ENCODE results near the gene ZNRF3. TPM values are rescaled to one million over a fixed set of nuclear protein-coding genes. Genes with fewer than 3 reads are reported as not detected.
A peak's percentile ranks its signal among the peaks of the same experiment; 100 is the strongest.

Gene ZNRF3
- total RNA-seq, 2 donors from 2014 or later = 6.2 to 7.0 TPM

DNA sequence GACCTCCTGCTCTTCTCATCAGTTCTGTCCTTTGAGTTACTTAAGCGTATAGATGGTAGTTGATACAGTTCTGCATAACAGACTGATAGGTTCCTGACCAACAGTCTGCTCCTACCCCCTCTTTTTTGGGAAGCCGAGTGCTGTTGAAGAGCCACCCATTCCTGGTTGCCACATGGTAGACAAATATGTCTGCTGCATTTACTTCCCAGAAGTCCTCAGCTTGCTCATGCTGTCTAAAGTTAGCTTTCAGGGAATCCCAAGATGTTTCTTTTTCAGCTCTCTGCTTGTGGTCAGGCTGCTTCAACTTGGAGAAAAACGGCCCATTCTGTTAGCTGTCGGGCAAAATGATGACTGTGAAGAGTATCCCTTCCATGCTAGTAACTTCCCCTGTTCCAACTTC lies 129.6 kb downstream of the ZNRF3 start:
- no peak for ATAC-seq
- intact Hi-C loops (cut with DNase I, micrococcal nuclease) = no loop called here
- no peak for DNase-seq

DNA sequence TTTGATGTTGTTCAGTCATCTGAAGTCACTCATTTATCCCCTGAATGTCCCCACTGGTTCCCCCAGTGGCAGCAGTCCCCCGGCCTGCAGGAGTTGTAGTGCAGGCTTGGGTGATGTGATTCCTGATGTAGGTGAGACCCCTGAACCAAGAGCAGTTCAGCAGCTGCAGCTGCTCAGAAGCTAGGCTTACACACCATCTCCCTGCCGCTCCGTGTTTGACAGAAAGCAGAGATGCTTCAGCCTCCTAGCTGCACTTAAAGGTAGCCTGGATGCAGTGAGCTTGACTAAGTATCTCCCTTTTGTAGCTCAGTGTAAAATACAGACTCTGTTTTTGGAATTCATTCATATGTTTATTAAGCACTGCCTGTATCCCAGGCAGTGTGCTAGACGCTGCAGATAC lies 130.9 kb downstream of the ZNRF3 start:
- intact Hi-C loops (cut with DNase I, micrococcal nuclease) = no loop called here
- no peak for DNase-seq
- no peak for ATAC-seq

DNA sequence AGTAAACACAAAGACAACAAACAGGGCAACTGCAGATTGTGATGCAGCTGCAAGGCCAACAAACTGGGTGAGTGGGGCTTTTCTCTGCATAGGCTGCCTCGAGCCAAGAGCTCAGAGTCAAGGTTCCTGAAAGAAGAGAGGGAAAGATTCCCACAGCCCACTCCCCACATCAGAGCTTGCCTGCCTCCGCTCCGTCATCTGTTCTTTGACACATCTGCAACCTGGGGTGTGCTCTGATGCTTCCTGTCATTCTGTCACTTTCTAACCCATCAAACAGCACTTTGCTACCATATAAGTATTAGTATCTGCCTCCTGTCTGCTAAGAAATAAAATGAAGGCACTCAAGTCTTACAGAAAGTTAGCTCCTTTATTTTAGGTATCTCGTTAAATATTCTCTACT lies 131.4 kb downstream of the ZNRF3 start:
- DNase-seq = no peak
- no peak for ATAC-seq
- intact Hi-C loops (cut with DNase I, micrococcal nuclease) = no loop called here

DNA sequence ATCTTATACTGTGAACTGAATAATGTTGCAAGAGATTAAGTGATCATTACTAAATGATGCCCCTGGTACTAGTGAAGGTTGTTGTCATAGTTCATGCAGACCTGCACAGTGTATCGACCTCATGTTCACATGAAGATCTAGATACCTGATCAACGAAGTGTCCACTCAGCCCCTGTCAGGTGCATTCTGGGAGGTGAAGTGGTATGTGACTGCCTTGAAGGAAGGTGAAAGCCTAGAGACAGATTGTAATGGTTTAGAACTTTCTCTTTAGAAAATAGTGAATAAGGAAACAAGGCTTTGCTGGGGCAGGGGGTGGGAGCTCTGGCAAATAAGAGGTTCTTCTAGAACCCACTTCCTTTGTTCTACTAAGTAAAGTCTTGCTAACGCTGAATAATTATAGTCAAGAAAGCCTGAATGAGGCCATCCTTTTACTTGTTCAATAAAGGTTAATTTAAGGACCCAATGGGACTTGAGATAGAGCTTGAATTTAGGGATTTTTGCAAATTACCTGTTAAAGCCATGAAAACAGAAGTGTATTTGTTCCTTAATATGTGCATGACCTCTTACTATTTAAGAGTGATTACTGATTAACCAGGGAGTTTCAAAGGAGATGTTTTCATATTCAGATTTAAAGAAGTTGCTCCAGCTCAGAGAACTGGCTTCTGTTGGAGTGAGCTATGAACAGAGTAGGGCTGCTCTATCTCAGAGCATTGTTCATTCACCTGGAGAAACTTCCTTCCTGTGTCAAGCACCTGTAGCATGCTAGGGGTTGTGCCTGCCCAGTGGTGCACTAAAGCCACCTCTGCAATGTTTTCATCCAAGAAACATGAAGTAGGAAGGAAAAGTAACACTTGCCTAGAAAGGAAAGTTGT lies 132.9 kb downstream of the ZNRF3 start:
- DNase-seq (no peak), ATAC-seq (peak; percentile 52)
- intact Hi-C loops (cut with DNase I, micrococcal nuclease) = no loop called here

DNA sequence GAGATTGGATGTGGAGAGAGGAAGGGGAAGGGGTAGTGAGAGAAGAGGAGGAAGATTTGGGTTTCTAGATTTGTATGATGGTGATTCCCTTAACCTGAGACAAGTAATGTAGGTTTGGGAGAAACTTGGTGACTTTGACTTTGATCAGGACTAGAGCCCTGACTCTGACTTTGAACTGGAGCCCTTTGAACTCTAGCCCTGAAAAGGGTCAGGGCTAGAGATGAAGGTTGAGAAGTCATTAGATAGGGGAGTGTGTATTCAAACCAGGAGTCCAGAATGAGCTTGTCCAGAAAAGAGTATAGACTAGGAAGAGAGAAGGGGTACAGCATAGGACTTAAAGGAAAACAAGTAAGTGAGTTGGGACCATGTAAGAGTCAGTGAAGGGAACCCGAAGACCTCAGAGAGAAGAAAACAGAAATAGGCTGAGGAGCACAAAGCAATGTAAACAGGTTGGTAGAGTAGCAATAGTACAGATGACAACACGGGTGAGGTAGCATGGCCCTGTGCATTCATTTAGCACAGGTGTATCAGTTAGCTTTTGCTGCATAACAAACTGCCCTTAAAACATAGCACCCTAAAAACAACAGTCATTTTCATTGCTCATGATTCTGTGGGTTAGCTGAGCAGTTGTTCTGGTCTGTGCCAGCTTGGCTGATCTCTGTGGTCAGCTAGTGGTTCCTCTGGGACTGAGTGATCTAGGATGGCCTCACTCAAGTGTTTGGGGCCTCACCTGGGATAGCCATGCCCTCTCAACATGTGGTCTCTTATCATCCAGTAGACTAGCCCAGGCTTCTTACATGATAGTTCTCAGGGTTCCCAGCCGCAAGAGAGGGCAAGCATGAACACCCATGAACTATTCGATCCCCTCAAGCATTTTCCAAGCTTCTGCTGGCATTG lies 135.2 kb downstream of the ZNRF3 start:
- intact Hi-C loops (cut with DNase I, micrococcal nuclease) = no loop called here
- DNase-seq = no peak
- ATAC-seq = no peak

DNA sequence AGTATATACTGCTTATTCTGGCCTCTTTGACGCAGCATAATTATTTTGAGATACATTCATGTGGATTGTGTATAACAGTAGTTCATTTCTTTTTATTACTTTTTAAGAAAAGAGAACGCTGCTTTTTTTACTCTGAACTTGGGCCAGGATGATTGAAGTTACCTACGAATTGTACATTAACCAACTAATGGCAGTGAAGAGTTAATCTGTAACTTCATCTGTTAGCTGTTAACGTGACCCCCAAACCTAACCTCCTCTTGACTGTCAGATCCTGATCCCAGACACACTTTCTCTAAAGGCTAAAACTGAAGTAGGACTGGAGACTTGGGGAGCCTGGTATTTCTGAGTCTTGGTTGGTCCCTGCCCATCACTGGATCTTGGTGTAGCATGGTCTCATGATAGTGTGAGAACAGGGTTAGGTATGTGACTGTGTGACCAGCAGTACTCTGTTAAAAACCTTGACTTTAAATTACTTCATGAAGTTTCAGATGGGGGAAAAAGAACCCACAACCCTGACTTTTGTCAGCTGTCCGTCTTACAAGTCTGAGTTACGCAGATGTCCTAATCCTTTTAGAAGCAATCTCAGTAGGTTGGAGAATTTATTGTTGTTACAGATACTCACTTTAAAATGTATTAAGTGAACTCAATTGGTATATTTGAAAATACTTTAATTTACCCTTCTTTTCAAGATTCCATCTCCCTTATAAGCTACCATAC lies 138.9 kb downstream of the ZNRF3 start:
- ATAC-seq (peak; percentile 70), DNase-seq (no peak)
- intact Hi-C loops (cut with DNase I, micrococcal nuclease) = no loop called here

DNA sequence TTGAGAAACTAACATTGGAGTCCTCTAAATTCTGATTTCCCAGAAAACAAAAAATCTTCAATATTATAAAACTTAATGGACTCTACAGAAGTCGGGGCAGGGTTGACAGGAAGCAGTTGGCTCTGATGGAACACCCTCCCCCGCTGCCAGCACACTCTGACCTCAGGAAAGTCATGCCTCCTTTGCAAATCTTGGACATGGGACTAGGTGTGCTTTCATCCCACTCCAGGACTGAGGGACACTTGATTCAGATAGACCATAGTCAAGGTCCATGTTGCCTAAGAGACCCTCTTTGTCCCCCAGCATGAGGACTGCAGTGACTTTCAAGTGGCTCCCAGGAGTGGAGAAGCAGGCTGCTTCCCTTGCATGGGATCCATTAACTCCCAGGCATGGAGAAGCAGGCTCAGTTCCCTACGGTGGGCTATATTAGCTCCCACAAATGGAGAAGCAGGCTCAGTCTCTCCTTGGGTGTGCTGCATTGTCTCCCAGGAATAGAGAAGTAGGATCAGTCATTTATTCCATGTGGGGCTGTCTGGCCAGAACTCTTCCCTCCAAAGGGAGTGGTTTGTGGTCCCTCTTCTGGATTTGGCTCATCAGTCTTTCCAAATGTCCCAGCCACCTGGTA lies 139.9 kb downstream of the ZNRF3 start:
- peak; percentile 62 for ATAC-seq
- no peak for DNase-seq
- intact Hi-C loops (cut with DNase I, micrococcal nuclease) = no loop called here

DNA sequence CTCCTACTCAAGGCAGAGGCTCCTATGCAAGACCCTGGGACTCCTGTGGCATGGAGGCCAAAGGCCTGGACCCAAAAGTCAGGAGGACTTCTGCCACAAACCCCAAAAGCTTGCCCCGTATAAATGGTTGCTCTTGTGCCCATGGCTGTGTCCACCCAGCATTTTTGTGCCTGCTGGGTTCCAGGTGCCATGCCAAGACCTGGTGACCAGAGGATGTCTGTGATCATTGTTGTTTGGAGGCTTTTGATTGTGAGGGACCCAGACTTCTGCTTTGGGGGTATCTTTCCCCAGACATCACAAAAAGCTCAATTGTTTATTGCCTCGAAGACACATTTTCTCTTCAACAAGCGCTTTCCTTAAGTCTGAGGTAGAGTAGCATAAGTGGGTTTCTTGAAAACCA lies 143.2 kb downstream of the ZNRF3 start:
- intact Hi-C loops (cut with DNase I, micrococcal nuclease) = no loop called here
- DNase-seq (no peak), ATAC-seq (no peak)

DNA sequence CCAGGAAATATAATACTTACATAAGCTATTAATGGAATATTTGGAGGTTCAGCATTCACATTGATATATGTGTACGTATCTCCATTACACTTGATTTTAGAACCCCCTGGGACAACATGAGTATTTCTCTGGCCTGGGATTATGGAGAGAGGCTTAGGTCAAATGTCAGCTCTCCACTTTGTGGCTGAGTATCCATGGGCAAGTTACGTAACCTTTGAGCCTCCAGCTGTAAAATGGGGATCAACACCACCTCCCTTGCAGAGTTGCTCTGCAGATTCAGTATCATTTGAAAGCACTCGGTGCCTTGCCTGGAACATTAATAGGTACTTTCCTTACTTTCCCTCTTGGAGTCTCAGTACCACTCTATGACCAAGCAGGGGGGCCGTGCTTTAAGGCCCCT lies 145.1 kb downstream of the ZNRF3 start:
- ATAC-seq (no peak), DNase-seq (no peak)
- intact Hi-C loops (cut with DNase I, micrococcal nuclease) = no loop called here

DNA sequence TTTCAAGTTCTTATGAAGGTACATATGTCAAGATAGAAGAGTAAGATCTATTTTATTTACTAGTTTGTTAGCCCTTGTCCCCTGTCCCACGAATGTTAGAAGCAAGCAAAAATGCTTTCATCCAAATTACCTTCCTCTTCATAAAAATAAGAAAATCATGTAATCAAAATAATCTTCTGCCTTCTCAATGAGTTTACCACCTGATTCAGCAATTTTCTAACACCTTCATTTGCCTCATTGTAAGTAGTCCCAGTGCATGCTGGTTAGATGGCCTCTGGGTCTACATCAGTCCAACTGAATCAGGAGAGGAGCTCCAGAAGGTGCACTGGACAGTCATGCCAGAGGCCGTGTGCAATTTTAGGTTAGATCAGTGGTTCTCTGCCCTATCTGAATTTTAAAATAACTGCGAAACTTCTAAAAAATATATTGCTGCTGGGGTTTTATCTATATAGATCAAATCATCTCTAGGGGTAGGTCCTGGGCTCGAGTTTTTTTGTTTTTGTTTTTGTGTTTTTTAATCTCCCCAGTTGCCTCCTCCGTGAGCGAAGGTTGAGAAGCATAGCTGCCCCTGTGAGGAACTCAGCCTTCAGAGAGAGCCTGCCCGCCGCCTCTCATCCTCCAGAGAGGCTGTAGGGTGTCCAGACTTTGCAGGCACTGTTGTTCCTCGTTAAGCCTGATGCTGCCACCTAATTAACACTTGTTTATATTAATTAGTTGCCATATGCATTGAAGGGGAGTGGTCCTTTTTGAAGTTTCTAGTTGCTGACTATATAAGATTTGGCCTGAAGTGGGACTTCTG lies 146.0 kb downstream of the ZNRF3 start:
- ATAC-seq (no peak), DNase-seq (no peak)
- intact Hi-C loops (cut with DNase I, micrococcal nuclease) = no loop called here

DNA sequence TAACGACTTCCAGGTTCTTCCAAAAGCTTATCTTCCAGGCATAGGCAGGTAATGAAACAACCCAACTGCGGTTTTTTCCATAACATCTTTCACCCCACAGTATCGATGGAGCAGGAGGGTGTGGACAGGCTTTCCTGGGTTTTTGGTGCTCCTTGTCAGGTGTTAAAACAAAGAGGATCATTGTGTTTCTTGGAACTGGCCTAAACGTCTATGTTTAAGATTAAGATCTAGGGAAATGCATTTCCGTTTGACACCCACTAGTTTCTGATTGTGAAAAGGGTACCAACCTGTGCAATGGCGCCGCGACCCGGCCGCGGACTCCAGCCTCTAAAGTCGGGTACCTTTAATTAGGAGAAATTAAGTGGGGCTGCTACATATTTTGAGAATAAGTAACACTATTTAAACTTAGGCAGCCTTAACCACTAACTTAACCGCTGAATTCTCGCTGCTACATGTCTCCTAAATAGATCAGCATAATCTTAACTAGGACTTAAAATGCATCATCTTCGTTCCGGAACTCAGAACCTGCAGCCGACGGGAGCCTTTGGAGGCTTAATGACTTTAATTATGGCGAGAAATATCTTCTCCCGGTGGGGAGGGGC lies 146.7 kb downstream of the ZNRF3 start:
- intact Hi-C loops (cut with DNase I, micrococcal nuclease) = loop anchor here (10.0 kb wide), 2 partner anchors 75 to 175 kb away; no protein-coding TSS in a partner anchor
- ATAC-seq (peak; percentile 46), DNase-seq (peak in 1 of 2 donors; percentile 56)

DNA sequence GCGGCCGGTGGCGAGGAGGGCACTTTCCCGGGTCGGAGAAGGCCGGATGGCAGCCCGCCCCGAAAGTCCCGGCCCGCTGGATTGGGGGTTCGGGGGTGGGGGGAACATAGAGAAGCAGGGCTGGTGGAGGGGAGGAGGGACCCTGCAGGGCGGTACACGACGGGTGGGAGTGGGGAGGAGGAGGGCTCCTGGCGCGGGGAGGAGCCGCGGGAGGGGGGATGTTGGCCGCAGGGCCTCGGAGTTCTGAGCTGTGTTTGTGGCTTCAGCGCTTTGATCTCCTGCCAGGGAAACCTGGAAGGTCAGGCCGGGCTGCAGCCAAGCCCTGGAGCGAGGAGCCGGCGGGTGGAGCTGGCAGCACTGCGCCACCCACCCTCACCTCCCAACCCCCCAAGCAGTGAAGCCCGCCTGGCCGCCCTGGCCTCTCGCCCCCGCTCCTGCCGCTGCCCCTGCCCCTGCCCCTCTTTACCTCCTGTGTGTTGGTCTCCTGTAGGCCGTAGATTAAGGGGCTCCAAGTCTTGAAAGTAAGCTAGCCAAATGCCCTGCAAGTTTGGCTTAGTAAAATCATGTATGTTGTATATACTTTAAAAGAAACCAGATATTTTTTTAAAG lies 147.3 kb downstream of the ZNRF3 start:
- DNase-seq = peak; percentile 87 to 88
- intact Hi-C loops (cut with DNase I, micrococcal nuclease) = loop anchor here (10.0 kb wide), 2 partner anchors 76 to 176 kb away; no protein-coding TSS in a partner anchor
- peak; percentile 84 for ATAC-seq

DNA sequence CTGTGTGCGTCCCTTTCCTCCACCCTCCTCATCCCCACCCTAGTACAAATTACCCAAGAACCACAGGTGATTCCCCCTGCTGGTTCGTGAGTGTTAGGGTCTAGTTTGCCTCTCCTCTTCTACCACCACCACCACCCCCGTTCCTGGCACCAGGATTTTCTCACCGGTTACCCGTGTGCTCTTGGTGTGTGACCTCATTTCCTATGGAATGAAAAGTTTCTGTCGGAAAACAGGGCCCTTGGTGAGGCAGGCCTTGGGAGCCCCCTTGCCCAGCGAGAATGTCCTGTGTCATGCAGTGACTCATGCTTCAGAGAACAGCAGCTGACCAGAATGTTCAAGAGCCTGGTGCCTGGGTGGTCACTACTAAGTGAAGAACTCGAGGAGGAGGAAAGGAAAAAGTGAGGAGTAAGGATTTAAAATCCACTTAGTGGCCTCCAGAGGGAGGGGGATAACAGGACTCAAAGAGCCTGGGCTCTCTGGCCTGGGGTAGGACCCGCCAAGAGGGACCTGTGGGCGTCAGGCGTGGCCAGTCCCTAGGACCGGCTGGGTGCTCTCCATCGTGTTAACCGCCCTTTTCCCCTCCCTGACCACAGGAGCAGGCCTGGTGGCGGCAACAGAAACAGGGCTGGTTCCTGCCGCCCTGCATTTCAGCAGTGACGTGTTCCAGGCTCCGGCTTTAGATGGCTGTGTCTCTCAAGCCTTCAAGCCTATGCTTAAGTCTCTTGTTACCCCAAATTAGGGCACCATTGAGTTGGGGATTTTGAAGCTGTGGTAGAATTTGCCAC lies 148.0 kb downstream of the ZNRF3 start:
- ATAC-seq (peak; percentile 34), DNase-seq (peak; percentile 34 to 65)
- intact Hi-C loops (cut with DNase I, micrococcal nuclease) = loop anchor here (10.0 kb wide), 2 partner anchors 77 to 177 kb away; no protein-coding TSS in a partner anchor

DNA sequence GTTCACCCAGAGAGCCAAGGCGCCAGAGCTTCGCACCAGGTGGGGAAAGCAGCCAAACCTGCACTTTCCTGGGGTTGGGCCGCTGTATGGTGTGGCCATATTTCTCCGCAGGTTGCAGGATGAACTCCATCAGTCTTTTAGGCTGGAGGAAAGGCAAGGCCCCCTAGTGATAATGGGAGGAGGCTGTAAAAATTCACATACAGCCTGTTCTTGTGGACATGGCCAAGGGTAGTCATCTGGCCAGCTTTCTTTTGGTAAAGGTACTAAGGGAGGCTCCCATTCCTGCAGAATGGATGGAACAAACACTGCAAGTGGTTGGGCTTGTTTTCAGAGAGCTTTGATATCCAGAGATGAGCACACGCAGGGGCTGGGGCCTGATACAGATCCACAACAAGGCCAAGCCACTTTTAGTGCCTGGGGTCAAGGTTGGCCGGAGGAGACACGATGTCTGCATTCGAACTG lies 148.7 kb downstream of the ZNRF3 start:
- ATAC-seq = no peak
- no peak for DNase-seq
- intact Hi-C loops (cut with DNase I, micrococcal nuclease) = loop anchor here (10.0 kb wide), 2 partner anchors 77 to 177 kb away; no protein-coding TSS in a partner anchor

DNA sequence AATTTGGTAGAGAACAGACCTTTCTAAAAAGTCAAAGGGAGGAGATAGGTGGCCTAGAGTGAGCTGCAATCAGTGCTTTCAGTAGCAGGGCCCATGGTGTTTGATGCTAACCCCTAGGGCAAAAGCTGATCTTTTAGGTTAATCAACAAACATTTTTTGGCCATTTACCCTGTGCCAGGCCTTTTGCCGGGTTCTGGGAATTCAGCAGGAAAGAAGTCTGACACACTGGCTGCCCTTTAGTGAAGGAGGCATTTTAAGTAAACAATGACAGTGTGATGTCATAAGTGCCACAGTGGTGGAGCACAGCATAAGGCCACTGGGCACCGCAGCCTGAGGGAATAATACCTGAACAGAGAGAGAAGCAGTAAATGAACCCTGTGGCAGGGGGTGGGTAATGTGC lies 149.2 kb downstream of the ZNRF3 start:
- ATAC-seq (peak; percentile 23), DNase-seq (no peak)
- intact Hi-C loops (cut with DNase I, micrococcal nuclease) = loop anchor here (10.0 kb wide), 2 partner anchors 78 to 178 kb away; no protein-coding TSS in a partner anchor

DNA sequence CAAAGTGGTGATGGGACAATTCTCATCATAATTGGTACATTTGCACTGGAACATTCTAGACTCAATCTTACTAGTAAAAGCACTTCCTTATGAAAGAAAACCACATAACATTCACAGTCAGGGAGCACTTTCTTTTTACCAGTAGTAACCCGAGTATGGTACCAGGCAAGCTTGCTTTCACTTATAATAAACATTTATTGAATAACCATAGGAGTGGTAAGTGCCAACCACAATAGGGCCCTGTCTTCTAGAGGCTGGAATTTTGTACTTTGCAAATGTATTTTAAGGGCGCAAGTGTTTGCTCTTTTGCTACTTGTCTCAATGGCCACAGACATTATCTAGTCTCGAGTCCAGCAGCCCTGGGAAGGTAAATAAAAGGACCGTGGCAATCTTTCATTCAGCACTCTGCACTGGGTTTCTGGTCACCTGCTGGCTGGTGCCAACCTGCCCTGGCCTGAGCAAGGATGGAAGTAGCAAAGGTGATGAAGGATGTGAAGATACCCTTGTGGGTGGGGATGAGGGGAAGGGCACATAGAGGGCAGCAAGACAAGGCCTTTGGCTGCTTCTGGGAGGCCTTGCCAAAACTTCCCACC lies 154.1 kb downstream of the ZNRF3 start:
- no peak for DNase-seq
- intact Hi-C loops (cut with DNase I, micrococcal nuclease) = loop anchor here (10.0 kb wide), 2 partner anchors 83 to 183 kb away; no protein-coding TSS in a partner anchor
- peak; percentile 72 for ATAC-seq

Data from left colon (tissue), 2 donors.